CD1c-positive myeloid dendritic cell (primary cell): ENCODE data around the gene HOXB4.

Source experiments
- DNase-seq: peaks from one replicate; pipeline ENCODE4 v3.0.0-alpha.2; 2016; ENCODE audit errors: extremely low spot score

HOXB4 gene

GRCh38 chr17:48577946-48578615 lies at the start of gene HOXB4:
TSS of gene HOXB4 (minus strand) at chr17:48578350. CDS start at chr17:48578319, 31 bp downstream.
- DNase-seq, result peak; percentile 61

DNA sequence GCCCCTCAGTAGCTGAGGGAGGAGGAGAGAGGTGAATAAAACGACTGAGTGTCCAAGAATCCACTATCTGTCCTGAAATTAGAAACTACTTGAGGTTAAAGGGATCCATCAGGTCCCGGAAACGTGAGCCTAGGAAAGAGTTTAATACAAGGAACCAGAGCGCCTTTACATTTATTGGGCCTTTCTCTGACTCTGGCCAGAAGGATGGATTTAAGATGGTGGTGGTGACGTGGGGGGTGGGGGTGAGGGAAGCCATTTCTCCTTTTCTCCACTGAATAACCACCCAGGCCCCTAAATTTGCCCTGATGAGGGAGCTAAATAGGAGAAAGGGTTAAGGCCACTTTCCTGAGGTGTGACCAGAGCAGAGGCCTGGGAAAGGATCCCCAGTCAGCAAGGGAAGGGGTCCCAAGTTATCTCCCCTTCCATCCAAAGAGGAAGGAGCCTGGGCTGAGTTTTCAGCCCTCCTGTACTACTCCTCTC lies 49.0 kb upstream of the HOXB4 start:
- DNase-seq, result no peak

GRCh38 chr17:48626245-48627117 lies 48.3 kb upstream of the HOXB4 start, which contains the start of gene HOXB9:
TSS of gene HOXB9 (minus strand) at chr17:48626358. CDS start at chr17:48626269, 89 bp downstream.
- DNase-seq, result no peak

DNA sequence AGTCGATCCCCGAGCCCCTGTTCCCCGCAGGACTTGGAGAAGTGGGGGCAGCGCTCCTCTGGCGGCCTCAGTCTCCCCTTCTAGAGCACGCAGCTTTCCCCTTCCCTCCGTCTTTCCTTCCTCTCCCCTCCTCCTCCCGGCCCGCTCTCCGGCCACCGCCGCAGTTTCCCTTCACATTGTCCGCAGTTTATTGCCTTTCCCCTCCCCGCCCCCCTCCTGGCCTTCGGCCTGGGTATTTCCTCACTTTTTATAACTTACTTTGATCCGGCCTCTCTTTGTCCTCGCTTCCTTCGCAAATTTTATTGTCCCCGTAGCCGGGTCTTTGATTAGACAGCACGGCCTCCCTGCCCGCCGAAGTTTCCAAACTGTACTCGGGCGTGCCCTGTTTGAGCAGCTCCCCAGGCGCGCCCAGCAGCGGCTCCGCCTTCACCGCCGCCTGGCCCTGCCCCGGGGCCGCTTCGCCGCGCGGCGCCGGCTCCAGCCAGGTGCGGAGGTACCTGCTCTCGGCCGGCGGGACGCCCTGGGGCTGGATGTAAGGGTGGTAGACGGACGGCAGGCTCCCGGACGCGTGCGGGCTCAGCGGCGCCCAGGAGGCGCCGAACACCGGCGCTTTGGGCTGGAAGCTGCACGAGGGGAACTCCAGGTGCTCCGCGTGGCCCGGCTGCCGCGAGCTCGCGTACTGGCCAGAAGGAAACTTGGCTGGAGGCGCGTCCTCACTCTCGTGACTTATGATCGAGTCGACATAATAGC lies 47.5 kb upstream of the HOXB4 start:
- peak; percentile 17 for DNase-seq

DNA sequence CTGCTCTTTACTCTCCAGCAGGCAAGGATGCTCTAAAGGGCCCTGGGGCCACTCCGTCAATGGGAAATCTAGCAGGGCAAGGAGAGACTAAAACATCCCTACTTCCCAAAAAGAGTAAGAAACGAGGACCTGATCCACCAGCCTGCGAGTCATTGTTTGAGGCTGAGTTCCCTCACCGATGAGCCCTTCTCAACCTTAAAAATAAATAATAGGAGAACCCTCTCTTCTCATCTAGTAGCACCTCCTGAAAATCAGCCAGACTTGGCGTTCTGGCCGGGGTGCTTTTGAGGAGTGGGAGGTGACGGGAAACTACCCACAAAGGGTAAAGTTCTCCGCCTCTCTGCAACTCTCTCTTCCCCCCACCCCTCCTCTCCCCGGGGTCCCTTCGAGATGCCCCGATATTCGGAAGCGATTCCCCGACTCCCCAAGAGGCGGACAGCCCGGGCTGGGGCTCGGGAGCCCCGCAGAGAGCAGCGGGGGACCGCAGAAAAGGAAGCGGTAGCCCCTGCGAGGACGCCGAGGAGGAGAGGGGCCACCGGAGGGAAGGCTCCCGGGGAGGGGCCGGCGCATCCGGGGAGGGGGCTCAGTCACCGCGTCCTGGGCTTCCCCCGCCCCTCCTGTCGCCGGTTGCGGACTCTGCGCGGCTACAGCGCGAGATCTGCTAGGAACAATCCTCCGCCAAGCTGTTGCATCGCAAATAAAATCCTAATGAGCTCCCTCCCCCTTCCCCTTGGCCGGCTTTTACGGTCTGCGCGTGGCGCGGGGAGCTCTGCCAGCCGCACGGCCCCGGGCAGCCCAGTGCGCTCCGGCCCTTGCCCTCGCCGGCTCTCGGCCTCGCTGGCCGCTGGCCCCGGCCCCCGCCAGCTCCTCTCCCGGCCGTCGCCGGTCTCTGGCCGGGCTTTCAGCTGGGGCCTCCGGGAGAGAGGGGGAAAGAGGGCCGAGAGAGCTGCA lies 46.7 kb upstream of the HOXB4 start:
- no peak for DNase-seq

DNA sequence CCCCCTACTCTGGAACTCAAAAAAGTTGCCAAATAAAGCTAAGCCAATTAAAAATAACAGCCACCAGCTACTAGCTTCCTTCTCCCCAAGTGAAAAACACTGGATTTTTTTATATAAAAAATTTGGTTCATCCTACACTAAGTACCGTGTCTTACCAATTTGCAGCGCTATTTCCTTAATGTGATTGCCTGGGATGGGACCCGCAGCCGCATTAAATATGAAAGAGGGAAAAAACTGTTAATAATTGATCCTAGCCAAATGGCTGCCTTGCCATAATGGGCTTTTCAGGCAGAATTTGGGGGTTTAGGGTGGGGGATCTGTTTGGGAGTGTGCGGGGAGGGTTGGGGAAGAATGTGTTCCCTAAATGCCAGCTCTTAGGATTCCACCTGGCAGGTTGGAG lies 46.0 kb upstream of the HOXB4 start:
- DNase-seq, result no peak

DNA sequence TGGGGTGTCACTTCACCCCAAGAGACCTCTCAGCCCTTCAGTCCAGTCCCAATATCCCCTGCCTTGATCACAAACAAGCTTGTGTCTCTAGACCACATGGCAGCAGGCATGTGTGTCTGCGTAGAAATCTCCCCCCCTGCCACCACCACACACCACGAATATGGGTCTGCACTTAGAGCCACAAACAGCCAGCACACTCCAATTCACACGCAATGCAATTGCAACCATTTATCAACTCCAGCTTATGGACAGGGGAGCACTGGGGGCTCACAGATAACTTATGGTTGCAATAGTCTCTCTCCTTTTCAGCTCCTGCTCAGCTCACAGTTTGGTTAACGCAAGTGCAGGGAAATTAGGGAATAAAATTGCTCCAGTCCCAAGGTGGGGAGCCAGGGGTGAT lies 45.4 kb upstream of the HOXB4 start:
- no peak for DNase-seq

GRCh38 chr17:48622857-48623256 lies 44.7 kb upstream of the HOXB4 start:
- no peak for DNase-seq

- no peak for DNase-seq
Measured at GRCh38 chr17:48621410-48622392, 43.6 kb upstream of the HOXB4 start.

DNA sequence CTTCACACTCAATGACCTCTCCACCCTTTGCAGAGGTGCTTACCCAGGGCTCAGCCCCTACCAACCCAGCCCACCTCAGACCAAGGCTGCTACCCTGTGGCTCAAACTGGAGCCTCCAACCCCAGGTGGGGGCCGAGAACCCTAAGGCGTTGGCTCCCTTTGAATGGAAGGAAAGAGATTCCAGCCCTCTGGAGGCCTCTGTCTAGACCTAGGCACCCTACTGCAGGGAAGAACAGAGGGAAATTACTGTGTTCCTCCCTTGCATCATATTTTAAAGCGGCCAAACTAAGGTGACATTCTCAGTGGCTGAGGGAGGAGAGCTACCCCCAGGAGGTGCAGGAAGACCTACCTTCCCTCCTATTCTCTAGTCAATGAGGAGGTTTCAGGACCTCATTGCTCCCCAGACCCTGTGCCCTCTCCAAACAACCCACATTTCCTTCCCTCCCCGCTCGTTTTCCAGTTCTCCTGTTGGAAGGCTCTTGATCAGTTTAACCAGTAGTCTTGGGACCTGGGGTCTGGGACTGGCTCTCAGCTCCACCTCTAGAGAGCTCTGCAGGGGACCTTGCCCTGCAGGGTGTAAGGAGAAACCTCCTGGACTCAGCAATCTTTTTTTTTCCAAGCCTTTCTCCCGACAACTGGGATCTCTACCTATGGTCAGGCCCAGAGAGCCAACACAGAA lies 42.5 kb upstream of the HOXB4 start:
- no peak for DNase-seq

DNA sequence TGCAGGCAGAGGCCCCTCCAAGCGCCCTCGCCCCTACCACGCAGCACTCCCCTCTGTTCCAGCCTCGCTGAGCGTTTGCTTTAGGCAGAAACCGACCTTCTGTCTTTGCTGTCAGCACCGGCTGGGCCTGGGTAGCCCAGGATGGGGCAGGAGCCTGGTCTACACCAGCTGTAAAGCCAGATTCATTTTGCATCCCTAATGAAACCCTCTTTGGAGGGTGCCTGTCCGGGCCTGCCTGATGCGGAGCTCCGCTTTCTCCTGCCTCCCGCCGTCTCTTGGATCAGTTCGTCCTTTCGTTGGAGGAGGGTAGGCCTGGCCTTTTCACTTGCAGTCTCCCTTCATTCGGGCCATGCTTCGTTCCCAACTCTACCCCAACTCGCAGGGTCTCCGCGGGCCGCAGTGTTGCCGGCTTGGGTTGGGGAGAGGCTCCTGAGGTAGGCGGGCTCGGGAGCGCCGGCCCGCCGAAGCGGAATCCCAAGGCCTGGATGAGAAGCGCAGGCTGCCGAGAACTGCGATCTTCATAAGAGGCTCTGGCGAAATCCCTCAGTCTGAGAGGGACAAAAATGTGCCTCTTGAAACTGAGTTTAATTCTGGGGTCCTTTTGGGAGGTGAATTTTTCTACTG lies 41.8 kb upstream of the HOXB4 start:
- DNase-seq, result no peak

- DNase-seq, result peak; percentile 91
Measured at GRCh38 chr17:48618256-48618896, 40.2 kb upstream of the HOXB4 start.

DNA sequence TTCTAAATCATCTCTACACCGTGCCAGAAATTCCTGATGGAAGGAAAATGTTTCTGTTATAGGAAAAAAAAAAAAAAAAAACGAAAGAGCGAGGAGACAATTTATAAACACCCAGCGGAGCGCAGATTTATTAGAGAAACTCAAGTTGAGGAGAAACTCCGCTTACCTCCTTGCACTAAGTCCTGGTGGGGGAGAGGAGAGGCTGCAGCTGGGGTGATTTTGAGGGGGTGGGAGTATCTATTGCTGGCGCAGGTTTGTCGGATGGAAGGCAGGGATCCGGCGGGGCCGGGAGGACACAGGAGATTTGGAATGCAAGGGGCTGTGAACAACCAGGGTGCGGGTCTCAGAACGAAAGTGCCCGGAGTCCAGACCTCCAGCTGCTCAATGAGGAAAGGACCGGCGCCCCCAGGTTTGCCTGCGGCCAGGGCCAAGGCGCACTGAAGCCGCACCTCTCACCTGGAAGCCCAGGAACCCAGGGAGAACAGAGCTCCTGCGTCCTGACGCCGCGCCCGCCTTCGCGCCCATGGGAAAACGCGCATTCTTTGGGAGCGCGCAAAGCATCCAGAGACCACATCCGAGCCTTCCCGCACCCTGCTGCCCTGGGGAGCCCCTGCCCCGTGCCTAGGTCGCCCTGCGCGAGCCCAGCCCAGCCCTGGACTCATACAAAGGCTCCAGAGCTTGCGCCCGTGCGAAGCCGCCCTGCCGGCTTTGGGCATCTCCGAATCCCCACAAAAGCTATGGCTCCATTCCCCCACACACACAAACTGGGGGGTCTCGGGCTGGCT lies 39.5 kb upstream of the HOXB4 start:
- no peak for DNase-seq

- DNase-seq, result no peak
Measured at GRCh38 chr17:48616717-48617470, 38.7 kb upstream of the HOXB4 start.

- DNase-seq, result no peak
Measured at GRCh38 chr17:48615963-48616716, 38.0 kb upstream of the HOXB4 start.
